K562 (cell line): ENCODE measurements around the gene PPP1CB. TPM values are rescaled to one million over a fixed set of nuclear protein-coding genes. Genes with fewer than 3 reads are reported as not detected.
A peak's percentile ranks its signal among the peaks of the same experiment; 100 is the strongest.

ENCODE experiments used
- C11orf30 ChIP-seq: fragments of 450-650 bp; IDR thresholded peaks from 2 replicates; pipeline ENCODE4 v1.6.1; 2016; ENCODE audit warnings: low read depth, mild to moderate bottlenecking
- CBFB ChIP-seq: sonication (generic); formaldehyde crosslinking; IDR thresholded peaks from 2 replicates; pipeline ENCODE4 v1.4.0; 2020; ENCODE audit warnings: mild to moderate bottlenecking, missing genetic modification reagents
- FIP1L1 ChIP-seq: fragments of 200-400 bp; formaldehyde crosslinking; IDR thresholded peaks from 2 replicates; pipeline ENCODE4 v1.6.1; 2018; ENCODE audit warnings: mild to moderate bottlenecking, low read depth, low read length; ENCODE audit not compliant: poor library complexity, severe bottlenecking
- FOXM1 ChIP-seq, 2 experiments: fragments of 450-650 bp in 1 of 2; sonication (generic) in 1 of 2; formaldehyde crosslinking in 1 of 2; IDR thresholded peaks; 2 replicates each; pipeline versions ENCODE4 v1.6.1 to v1.9.0; 2017 to 2022; ENCODE audit warnings: low read depth in 2 of 2, mild to moderate bottlenecking in 2 of 2, missing genetic modification reagents in 1 of 2, moderate library complexity in 1 of 2
- GABPA ChIP-seq: fragments of 200-800 bp; sonication (Bioruptor generic); conservative IDR thresholded peaks from 2 replicates; pipeline ENCODE4 v1.6.1; 2016; ENCODE audit warnings: low read depth, missing genetic modification characterization, missing compliant biosample characterization
- SLC30A9 ChIP-seq: fragments of 250-450 bp; sonication (Bioruptor Pico); IDR thresholded peaks from 2 replicates; pipeline ENCODE4 v1.8.0; 2022; ENCODE audit warnings: mild to moderate bottlenecking, moderate library complexity
- ZNF12 ChIP-seq: sonication (generic); formaldehyde crosslinking; IDR thresholded peaks from 2 replicates; pipeline ENCODE4 v1.4.0; 2020; ENCODE audit warnings: mild to moderate bottlenecking, missing genetic modification reagents
- ZNF695 ChIP-seq: fragments of 450-650 bp; formaldehyde crosslinking; IDR thresholded peaks from 2 replicates; pipeline ENCODE4 v1.4.0; 2020; ENCODE audit warnings: mild to moderate bottlenecking, moderate library complexity
- ZNF696 ChIP-seq: fragments of 250-450 bp; sonication (Bioruptor Pico); conservative IDR thresholded peaks from 2 replicates; pipeline ENCODE4 v1.4.0; 2020; ENCODE audit warnings: mild to moderate bottlenecking, moderate library complexity
- ZNF707 ChIP-seq: fragments of 250-450 bp; sonication (Bioruptor Pico); conservative IDR thresholded peaks from 2 replicates; pipeline ENCODE4 v1.8.0; 2022; ENCODE audit warnings: inconsistent platforms, mild to moderate bottlenecking, moderate library complexity
- polyA plus RNA-seq, 8 experiments: library from polyadenylated mRNA; depleted of rRNA in 4 of 8; stranded (reverse) in 5 of 8; unstranded in 3 of 8; fragments of >200 nt; fragmentation: Nextera tagmentation in 2 of 8; fragmentation: Illumina TruSeq in 1 of 8; extraction: Ambion mirVana in 2 of 8; extraction: Trizol in 1 of 8; gene quantifications; 2 replicates each; pipeline versions ENCODE4 v1.2.1 to v1.2.3, GENCODE V29; 2011 to 2014; ENCODE audit warnings: inconsistent platforms in 1 of 8, missing spikeins in 1 of 8
- total RNA-seq, 7 experiments: library from RNA; depleted of rRNA in 6 of 7; stranded (reverse); fragments of >200 nt in 6 of 7; fragmentation: Illumina TruSeq in 2 of 7; extraction: Trizol in 2 of 7; gene quantifications; 2 replicates each; pipeline versions ENCODE4 v1.2.1 to v1.2.3, GENCODE V29; 2011 to 2021; ENCODE audit warnings: low replicate concordance in 1 of 7
- TF ChIP-seq, protein P1 (sequence below): fragments of 150-350 bp; conservative IDR thresholded peaks from 2 replicates; pipeline ENCODE4 v1.6.1; 2014; ENCODE audit warnings: low read length
- TF ChIP-seq, protein P2 (sequence below): fragments of 250-450 bp; sonication (Bioruptor Pico); IDR thresholded peaks from 2 replicates; pipeline ENCODE4 v1.5.0; 2021; ENCODE audit warnings: mild to moderate bottlenecking, moderate library complexity
- TF ChIP-seq, protein P3 (sequence below): sonication (generic); formaldehyde crosslinking; IDR thresholded peaks from 2 replicates; pipeline ENCODE4 v1.8.0; 2022; ENCODE audit warnings: mild to moderate bottlenecking, missing genetic modification reagents
- TF ChIP-seq, protein P4 (sequence below), 3 experiments: IDR thresholded peaks in 2 of 3; conservative IDR thresholded peaks in 1 of 3; 2 replicates each; pipeline ENCODE4 v1.5.1; 2011 to 2012; ENCODE audit warnings: low read length in 3 of 3, mild to moderate bottlenecking in 3 of 3, control low read depth in 2 of 3, improper control_type of control experiment in 1 of 3, inconsistent platforms in 1 of 3, low read depth in 1 of 3, mixed read lengths in 1 of 3, moderate library complexity in 1 of 3; ENCODE audit not compliant: insufficient read depth in 2 of 3

The PPP1CB gene
- total and polyA plus RNA-seq, 9 of the 15 experiments (the other 6 are each of a cell fraction or from before 2014, with no cell fraction given): 25.6 to 118 (median 58.9) TPM

DNA sequence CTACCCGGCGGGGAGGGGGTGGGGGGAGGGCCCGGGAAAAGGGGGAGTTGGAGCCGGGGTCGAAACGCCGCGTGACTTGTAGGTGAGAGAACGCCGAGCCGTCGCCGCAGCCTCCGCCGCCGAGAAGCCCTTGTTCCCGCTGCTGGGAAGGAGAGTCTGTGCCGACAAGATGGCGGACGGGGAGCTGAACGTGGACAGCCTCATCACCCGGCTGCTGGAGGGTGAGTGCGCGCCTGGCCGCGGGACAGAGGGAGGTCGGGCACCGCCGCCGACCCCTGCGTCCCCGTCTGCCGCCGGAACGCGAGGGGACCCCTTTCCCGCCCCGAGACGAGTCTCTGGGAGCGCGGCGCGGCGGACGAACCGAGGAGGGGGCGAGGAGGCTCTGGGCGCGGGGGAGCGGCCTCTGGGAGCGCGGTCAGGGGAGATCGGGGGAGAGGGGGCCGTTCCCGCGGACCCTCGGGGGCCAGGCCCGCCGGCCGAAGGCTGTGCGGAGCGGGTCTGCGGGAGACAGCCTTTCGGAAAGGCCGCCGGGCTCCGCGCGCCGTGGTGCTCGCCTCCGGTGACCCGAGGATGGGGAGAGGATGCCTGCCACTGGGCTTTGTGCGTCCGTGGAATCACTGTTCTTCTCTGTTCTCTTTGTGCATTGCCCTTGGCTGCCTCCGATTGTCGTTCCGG, 463 bp downstream of the PPP1CB start (continued):
- TF ChIP-seq, protein P1, sequence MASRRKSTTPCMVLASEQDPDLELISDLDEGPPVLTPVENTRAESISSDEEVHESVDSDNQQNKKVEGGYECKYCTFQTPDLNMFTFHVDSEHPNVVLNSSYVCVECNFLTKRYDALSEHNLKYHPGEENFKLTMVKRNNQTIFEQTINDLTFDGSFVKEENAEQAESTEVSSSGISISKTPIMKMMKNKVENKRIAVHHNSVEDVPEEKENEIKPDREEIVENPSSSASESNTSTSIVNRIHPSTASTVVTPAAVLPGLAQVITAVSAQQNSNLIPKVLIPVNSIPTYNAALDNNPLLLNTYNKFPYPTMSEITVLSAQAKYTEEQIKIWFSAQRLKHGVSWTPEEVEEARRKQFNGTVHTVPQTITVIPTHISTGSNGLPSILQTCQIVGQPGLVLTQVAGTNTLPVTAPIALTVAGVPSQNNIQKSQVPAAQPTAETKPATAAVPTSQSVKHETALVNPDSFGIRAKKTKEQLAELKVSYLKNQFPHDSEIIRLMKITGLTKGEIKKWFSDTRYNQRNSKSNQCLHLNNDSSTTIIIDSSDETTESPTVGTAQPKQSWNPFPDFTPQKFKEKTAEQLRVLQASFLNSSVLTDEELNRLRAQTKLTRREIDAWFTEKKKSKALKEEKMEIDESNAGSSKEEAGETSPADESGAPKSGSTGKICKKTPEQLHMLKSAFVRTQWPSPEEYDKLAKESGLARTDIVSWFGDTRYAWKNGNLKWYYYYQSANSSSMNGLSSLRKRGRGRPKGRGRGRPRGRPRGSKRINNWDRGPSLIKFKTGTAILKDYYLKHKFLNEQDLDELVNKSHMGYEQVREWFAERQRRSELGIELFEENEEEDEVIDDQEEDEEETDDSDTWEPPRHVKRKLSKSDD: no peak
- TF ChIP-seq FOXM1 (IDR thresholded peaks at IDR 0.05; ENCODE audit: low read depth) (no peak), FOXM1 (CRISPR knock-in tag; IDR thresholded peaks at IDR 0.05; ENCODE audit: low read depth) (no peak; the same call in 1 of the 2 replicates), CBFB (CRISPR knock-in tag) (no peak), SLC30A9 (CRISPR knock-in tag) (no peak), ZNF695 (no peak), ZNF12 (CRISPR knock-in tag) (peak; percentile 32; the same call in 1 of the 2 replicates), ZNF707 (CRISPR knock-in tag) (no peak), FIP1L1 (no peak), GABPA (tag) (no peak), ZNF696 (CRISPR knock-in tag) (no peak), C11orf30 (no peak)
- TF ChIP-seq, protein P2, sequence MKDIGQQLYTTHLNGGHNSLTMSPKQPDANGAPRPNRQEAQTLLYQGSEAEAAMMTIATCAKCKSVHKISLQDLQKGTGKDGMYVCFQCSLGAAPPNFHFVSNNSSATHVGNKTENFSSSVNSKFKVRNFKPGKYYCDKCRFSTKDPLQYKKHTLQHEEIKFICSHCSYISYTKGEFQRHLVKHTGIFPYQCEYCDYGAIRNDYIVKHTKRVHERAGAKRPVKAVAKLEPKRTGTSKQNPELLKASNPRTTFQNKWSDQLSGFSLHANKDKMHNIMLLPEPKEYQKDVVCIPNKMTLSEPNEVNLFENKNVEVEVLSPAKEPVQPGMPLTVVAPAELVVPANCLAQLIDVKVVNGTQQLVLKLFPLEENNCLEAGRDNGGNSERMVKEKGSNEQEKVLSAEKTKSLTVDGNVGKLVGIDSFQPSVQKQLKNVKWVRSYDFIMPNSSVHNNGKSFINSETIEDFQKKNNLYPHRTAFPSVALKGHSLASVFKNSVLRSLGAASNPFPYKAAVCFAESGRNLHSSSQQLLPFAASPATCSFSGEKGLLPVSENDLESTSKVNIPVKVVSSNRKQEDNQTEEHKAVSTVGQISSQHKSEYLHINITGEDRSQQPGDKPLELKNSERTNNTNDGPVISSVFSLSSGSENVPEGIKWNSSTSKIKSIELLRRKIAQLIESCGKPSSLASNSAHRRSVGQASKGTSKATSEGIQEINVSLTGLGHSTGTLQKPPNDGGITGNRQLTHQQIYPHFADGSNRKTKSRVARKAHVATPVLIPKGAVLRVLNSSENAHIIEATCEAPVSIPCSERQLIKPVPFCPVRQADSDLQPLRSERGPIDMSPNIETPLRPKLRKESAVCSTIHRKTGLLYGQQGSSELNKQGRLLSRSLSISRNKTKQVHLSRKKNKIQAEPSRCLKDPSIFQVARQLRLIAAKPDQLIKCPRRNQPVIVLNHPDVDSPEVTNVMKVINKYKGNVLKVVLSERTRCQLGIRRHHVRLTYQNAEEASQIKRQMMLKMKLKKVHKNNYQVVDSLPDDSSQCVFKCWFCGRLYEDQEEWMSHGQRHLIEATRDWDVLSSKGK (CRISPR knock-in tag): no peak
- TF ChIP-seq, protein P3, sequence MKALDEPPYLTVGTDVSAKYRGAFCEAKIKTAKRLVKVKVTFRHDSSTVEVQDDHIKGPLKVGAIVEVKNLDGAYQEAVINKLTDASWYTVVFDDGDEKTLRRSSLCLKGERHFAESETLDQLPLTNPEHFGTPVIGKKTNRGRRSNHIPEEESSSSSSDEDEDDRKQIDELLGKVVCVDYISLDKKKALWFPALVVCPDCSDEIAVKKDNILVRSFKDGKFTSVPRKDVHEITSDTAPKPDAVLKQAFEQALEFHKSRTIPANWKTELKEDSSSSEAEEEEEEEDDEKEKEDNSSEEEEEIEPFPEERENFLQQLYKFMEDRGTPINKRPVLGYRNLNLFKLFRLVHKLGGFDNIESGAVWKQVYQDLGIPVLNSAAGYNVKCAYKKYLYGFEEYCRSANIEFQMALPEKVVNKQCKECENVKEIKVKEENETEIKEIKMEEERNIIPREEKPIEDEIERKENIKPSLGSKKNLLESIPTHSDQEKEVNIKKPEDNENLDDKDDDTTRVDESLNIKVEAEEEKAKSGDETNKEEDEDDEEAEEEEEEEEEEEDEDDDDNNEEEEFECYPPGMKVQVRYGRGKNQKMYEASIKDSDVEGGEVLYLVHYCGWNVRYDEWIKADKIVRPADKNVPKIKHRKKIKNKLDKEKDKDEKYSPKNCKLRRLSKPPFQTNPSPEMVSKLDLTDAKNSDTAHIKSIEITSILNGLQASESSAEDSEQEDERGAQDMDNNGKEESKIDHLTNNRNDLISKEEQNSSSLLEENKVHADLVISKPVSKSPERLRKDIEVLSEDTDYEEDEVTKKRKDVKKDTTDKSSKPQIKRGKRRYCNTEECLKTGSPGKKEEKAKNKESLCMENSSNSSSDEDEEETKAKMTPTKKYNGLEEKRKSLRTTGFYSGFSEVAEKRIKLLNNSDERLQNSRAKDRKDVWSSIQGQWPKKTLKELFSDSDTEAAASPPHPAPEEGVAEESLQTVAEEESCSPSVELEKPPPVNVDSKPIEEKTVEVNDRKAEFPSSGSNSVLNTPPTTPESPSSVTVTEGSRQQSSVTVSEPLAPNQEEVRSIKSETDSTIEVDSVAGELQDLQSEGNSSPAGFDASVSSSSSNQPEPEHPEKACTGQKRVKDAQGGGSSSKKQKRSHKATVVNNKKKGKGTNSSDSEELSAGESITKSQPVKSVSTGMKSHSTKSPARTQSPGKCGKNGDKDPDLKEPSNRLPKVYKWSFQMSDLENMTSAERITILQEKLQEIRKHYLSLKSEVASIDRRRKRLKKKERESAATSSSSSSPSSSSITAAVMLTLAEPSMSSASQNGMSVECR (CRISPR knock-in tag): no peak
- TF ChIP-seq, protein P4, sequence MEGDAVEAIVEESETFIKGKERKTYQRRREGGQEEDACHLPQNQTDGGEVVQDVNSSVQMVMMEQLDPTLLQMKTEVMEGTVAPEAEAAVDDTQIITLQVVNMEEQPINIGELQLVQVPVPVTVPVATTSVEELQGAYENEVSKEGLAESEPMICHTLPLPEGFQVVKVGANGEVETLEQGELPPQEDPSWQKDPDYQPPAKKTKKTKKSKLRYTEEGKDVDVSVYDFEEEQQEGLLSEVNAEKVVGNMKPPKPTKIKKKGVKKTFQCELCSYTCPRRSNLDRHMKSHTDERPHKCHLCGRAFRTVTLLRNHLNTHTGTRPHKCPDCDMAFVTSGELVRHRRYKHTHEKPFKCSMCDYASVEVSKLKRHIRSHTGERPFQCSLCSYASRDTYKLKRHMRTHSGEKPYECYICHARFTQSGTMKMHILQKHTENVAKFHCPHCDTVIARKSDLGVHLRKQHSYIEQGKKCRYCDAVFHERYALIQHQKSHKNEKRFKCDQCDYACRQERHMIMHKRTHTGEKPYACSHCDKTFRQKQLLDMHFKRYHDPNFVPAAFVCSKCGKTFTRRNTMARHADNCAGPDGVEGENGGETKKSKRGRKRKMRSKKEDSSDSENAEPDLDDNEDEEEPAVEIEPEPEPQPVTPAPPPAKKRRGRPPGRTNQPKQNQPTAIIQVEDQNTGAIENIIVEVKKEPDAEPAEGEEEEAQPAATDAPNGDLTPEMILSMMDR (IDR thresholded peaks at IDR 0.05 in 2 of 3, conservative IDR thresholded peaks at IDR 0.05 in 1 of 3; ENCODE audit: insufficient read depth in 2 of 3, low read depth in 1 of 3, low read length in 3 of 3): no peak
